WI38 (cell line): ENCODE data around the gene TMC5.

Experiments
- H3K4me3 ChIP-seq: 2 replicates; pipeline ENCODE4 v1.5.1; 2011; ENCODE audit warnings: low read depth, mild to moderate bottlenecking, control low read depth, low read length
- CTCF ChIP-seq: IDR thresholded peaks from 2 replicates; pipeline ENCODE4 v1.5.1; 2012; ENCODE audit warnings: low read depth, mild to moderate bottlenecking, control low read depth, low read length

Gene TMC5

GRCh38 chr16:19497176-19497575, 79.5 kb downstream of the TMC5 start:
- H3K4me3 ChIP-seq = no peak overlapping the region
- no peak for TF ChIP-seq CTCF

GRCh38 chr16:19499006-19499405, 81.3 kb downstream of the TMC5 start:
- no peak for TF ChIP-seq CTCF
- H3K4me3 ChIP-seq = no peak overlapping the region

GRCh38 chr16:19499481-19499880, 81.8 kb downstream of the TMC5 start:
- TF ChIP-seq CTCF = no peak
- no peak overlapping the region for H3K4me3 ChIP-seq

GRCh38 chr16:19502395-19503131, 84.9 kb downstream of the TMC5 start:
- no peak overlapping the region for H3K4me3 ChIP-seq
- peak; percentile 72 for TF ChIP-seq CTCF

- no peak overlapping the region for H3K4me3 ChIP-seq
- TF ChIP-seq CTCF = no peak
Observed at GRCh38 chr16:19503461-19504075, 85.9 kb downstream of the TMC5 start.

GRCh38 chr16:19505600-19506303, 88.1 kb downstream of the TMC5 start:
- no peak for TF ChIP-seq CTCF
- H3K4me3 ChIP-seq = no peak overlapping the region

GRCh38 chr16:19506965-19507364, 89.3 kb downstream of the TMC5 start:
- TF ChIP-seq CTCF = no peak
- H3K4me3 ChIP-seq = no peak overlapping the region
